Measurements from ENCODE around the gene MGST2.

MGST2 gene

DNA sequence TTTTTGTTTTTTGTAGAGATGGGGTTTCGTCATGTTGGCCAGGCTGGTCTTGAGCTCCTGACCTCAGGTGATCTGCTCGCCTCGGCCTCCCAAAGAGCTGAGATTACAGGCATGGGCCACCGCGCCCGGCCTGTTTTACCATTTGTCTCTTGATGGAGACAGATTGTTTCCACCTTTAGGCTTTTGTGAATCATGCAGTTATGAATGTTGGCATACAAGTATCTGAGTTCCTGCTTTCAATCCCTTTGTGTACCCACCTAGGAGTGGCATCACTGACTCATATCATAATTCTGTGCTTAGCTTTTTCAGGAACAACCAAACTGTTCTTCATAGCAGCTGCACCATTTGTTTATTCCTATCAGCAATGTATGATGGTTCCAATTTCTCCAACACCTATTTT lies 20.2 kb upstream of the MGST2 start:
- DNase-seq, result no peak

DNA sequence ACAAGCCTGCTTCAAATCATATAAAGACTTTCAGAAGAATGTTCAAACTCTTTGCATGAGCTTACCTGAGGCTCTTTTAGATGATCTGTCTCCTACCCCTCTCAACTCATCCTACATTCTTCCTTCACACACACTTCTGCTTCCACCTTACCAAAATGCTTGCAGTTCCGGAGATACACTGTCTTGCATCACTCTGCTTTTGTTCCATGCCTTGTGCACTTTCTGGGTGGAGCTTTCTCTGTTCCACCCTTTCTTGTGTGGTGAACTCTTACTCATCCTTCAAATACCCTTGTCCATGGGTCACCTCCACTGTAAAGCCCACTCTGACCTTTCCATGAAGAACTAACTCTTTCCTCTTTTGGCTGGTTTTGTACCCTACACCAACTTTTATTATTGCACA lies 18.4 kb upstream of the MGST2 start:
- no peak for DNase-seq

DNA sequence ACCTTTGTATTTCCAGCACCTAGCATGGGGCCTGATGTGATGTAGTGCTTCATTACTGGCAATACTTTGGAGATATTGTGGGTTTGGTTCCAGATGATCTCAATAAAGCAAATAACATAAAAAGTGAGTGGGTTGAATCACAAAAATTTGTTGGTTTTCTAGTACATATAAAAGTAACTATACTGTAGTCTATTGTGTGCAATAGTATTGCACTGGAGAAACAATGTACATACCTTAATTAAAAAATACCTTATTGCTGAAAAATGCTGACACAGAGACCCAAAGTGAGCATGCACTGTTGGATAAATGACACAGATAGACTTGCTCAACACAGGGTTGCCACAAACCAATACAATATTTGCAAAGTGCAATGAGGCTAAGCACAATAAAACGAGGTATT lies 17.7 kb upstream of the MGST2 start:
- no peak for DNase-seq

DNA sequence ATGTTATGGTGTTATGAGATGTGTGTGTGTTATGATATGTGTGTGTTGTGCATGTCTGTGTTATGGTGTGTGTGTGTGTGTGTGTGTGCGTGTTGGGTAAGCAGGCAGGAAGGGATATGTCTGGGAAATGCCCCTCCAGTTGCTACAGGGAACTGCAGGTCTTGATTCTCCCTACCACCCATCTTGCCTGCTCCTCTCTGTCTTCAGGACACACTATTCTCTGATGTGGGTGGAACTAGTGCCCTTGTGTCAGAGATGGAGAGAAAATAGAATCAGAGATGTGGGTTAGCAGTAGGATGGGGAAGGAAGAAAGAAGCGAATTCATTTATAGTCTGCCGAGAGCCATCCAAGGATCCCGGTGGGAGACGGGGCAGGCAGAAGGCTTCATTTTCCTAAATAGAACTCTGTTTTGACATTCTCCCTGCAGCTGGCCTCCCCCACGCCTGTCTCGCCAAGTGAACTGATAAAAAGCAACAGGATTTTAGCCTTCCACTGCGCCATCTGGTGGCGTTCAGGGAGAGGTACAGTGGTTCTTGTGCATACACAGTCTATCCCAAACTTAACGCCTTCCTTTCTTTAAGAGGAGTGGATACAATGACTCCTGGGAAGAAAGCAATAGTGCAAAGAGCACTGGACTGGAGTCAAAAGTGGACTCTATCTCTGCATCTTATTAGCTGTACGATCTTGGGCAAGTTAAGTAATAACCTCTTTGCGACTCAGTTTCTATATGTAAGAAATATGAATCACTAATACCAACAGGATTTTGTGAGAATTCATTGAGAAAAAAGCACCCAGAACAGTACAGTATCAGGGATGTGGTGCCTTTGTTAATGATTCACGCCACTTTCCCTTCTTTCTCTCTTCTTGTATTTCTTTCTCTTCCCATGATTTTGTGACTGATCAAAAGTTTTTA lies 14.1 kb upstream of the MGST2 start:
- DNase-seq, result peak; percentile 85

DNA sequence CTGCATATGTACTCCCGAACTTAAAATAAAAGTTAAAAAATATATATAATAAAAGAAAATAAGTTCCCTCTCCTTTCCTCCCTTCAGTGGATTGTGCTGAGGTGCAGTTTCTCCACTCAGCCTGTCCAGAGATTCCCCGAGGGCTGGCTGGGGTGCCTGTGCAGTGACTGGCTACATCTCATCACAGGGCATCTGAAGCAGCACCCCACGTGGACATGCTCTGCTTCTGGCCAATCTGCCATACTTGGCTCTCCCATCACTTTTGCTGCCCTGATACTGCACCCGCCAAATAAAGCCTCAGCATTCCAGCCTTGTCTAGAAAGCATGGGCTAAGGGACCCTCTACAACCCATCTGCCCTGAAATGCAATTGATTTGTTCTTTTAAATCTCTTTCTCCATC lies 11.1 kb upstream of the MGST2 start:
- DNase-seq, result no peak

- DNase-seq, result peak; percentile 65
These were observed 10.5 kb upstream of the MGST2 start for GRCh38 chr4:139655116-139655515.

DNA sequence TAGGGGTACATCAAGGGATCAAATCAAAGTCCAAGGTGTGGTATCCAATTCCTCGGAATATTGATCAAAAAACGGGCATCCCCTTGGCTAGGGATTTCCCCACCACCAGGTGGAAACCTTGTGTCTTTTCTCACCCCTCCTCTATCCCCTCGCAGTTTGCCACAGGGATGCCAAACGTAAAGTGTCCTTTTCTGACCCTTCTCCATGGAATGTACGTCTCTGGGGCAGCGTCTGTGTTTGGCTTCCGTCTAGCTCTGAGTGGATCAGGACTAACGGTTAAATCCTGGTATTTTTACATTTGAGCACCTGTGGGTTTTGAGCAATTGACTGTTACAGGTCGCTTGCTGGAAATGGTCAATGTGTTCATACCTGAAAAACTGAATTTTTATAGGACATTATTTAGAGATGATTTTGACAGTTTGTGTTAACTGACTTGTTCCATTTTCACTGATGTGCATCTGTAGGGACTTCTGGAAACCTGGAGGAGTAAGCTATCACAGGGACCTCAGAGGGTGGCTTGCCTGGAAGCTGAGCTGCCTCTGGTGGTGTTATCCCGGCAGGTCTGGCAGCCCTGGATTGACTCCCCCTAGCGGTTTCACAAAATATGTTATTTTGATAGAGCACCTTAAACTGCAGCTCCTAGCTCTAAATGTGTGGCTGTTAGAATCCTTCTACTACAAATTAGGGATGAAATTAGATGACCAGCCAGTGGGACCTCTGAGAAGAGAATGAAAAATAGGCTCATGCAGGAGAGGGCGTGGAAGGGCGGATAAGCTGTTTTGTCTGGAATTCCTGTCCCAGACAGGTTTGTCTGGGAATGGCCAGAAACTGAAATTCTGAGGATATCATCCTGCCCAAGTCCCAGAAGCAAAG lies 8.8 kb upstream of the MGST2 start:
- DNase-seq, result peak; percentile 86

DNA sequence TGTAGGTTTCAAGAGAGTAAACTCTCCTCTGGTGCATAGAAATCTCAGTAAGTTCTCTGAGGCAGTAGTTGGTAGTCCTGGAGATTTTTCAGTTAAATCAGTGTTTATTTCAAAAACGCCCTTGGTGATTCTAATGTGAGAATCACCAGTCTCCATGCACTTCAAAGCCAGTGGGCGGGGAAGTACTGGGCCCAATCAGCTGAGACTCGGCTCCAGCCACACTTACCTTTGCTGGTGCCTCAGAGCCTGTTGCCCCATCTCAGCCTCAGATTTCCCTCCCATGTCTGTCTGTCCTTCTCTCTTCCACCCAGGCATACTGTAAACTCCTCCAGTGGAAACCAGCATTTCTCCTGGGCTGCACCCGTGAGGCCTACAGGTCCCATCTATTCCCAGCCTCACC lies 7.4 kb upstream of the MGST2 start:
- no peak for DNase-seq

DNA sequence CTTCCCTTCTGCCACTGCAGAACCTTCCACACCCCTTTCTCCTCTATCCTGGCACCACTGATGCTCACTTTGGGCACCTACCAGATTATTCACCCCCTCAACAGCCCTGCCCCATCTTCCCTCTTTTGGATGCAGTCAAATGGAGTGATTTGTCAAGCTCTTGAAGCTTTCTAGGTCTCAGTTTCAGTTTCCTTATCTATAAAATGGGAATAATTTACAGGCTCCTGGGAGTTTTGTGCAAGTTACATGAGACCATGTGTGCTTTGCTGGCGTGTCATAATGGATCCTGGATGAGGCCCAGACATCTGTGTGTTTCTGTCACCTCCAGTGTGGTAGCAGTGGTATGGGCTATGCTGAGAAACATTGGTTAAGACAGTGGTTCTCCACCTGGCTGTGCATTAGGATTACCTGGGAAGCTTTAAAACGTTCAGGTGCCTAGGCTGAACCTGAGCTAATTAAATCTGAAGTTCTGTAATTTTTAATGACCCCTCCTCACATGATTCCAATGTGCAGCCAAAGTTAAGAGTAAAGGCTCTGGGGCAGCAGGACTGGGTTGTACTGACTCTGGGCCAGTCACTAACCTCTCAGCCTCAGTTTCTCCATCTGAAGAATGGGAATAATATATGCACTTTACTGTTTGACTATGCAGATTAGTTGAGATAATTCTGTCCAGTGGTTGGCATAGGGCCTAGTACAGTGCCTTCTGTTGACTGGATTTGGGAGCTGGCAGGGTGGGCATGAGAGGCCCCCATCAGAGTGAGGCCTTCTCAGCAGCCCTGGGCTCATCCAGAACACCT lies 6.8 kb upstream of the MGST2 start:
- DNase-seq, result no peak

- no peak for DNase-seq
These were observed 5.7 kb upstream of the MGST2 start for GRCh38 chr4:139659735-139660424.

DNA sequence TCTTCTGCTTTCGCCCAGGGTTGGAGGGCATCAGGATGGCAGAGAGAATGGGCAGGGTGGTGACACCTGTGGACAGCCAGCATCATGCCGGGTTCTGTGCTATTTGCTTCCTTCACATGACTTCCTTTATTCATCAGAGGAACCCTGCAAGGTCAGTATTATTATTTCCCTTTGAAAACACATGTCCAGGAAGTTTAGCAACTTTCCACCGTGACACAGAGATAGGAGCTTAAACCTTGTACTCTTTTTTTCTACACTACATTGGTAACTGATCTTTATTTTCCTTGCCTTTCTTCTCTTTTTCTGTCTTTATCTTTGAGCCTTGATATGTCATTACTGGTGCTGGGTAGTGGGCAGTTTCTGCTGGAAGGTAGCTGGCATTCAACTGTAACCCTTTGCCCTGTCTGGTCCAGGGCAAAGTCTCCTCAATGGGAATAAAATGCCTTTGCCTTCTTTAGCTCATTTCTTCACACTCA lies 5.0 kb upstream of the MGST2 start:
- DNase-seq, result no peak

DNA sequence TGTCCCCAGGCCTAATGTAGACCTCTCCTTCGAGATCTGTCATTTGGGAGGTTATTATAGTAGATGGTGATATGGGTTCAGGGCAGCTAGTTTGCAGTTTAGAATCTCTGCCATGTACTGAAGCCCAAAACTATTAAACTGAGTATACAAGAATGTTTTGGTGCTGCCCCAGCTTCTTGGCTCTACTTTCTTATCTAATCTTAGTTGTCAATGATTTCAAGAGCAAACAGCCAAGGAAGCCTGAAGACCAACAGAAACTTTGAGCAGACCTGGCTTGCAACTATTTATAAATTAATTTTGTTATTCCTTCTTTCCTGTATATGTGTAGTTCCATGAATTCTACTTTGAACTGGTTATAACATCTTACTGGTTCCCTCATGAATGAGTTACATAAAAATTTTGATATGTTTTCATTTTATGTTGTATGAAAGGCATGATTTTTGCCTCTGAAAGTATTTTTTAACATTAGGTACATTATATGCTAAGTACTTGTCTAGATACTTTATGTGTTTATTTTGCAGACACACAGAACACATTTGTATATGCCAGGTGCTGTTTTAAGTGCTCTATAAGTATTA lies 2.0 kb upstream of the MGST2 start:
- no peak for DNase-seq

DNA sequence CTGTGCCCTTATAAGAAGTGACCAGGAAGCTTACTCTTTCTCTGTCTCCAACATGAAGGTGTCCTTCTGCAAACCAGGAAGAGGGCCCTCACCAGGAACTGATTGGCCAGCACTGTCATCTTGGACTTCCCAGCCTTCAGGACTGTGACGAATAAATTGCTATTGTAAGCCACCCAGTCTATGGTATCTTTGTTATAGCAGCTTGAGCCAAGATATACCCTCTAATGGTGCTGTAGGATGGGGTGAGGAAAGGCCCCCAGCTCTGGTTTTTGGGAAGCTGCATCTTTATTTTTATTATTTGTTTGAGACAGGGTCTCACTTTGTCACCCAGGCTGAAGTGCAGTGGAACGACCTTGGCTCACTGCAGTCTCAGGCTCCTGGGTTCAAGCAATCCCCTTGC lies 1.2 kb upstream of the MGST2 start:
- DNase-seq, result no peak

GRCh38 chr4:139665079-139665689 lies 435 bp upstream of the MGST2 start:
- DNase-seq, result no peak

GRCh38 chr4:139666735-139667281 lies 1.2 kb downstream of the MGST2 start:
- peak; percentile 75 for DNase-seq

- DNase-seq, result peak; percentile 65
These were observed 2.4 kb downstream of the MGST2 start for GRCh38 chr4:139668036-139668435.

GRCh38 chr4:139668658-139669201 lies 3.1 kb downstream of the MGST2 start:
- DNase-seq, result peak; percentile 79

GRCh38 chr4:139669335-139669734 lies 3.7 kb downstream of the MGST2 start:
- DNase-seq, result no peak

GRCh38 chr4:139669890-139670289 lies 4.3 kb downstream of the MGST2 start:
- no peak for DNase-seq

DNA sequence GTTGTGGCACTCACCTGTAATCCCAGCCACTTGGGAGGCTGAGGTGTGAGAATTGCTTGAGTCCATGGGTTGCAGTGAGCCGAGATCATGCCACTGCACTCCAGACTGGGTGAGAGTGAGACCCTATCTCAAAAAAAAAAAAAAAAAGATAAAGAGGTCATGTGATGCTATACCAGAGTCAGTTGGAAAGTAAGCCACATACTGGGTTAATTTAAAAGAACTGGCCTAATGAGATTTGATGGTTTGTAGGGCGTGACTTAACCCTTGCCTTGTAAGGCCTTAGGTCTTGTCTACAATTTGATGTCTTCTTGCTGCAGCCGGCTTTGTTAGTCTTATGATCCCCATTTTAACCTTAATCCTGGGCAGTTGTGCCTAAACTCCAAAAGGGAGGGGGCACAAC lies 5.2 kb downstream of the MGST2 start:
- DNase-seq, result peak; percentile 54

DNA sequence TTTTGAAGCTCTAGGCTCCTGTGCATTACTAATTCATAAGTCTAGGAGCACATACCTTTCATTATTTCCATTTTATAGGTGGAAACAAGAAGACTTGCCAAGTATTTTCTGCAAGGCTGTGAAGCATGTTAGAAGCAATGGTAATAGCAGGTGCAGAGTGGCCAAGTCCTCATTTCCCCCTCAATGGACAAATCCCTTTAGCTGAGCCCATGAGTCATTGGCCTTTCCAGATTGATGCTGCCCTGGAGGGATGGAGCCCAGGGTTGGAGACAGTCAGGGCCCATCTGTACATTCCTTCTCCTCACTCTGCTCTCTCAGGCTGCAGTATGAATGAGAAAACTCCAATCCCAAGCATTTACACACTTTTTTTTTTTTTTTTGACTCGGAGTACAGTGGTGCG lies 6.6 kb downstream of the MGST2 start:
- no peak for DNase-seq

Measured in hematopoietic multipotent progenitor cell treated with erythropoietin and hydrocortisone succinate and interleukin-3 and kit ligand, for 8 days (in vitro differentiated cells).